Activated T-helper 1 cell treated with anti-CD3 and anti-CD28 coated beads, Interleukin-12 subunit alpha, Interleukin-12 subunit beta, Interleukin-2, Interleukin-4 antibody, amounts not matched to agents 30 ng/mL and 10 ng/mL and 1 ng/mL, durations not matched to agents 14 hours and 24 hours and 36 hours (primary cell): ENCODE measurements around the gene ZNF562. TPM values are rescaled to one million over a fixed set of nuclear protein-coding genes. Genes with fewer than 3 reads are reported as not detected.
"Not testable (repeated sequence)": the region's sequence is repeated elsewhere in the genome, so short reads cannot be mapped to it uniquely, and the experiment has no call there.

ENCODE experiments used
- DNase-seq: peaks from one replicate; pipeline ENCODE4 v3.0.0; 2021; ENCODE audit warnings: low spot score
- H3K27ac Mint-ChIP-seq: one replicate; pipeline ENCODE4 v1.8.0; 2021; ENCODE audit warnings: mild to moderate bottlenecking, mixed read lengths
- H3K27me3 Mint-ChIP-seq: one replicate; pipeline ENCODE4 v1.8.0; 2022; ENCODE audit warnings: mild to moderate bottlenecking, moderate library complexity, mixed read lengths; ENCODE audit not compliant: insufficient read depth
- H3K36me3 Mint-ChIP-seq: one replicate; pipeline ENCODE4 v1.8.0; 2021; ENCODE audit warnings: low read depth, mixed read lengths
- H3K4me1 Mint-ChIP-seq: one replicate; pipeline ENCODE4 v1.8.0; 2021; ENCODE audit warnings: low read depth, mixed read lengths
- H3K4me3 Mint-ChIP-seq: one replicate; pipeline ENCODE4 v1.8.0; 2021; ENCODE audit warnings: mild to moderate bottlenecking, moderate library complexity, mixed read lengths
- H3K9me3 Mint-ChIP-seq: one replicate; pipeline ENCODE4 v1.8.0; 2021; ENCODE audit warnings: mixed read lengths
- intact Hi-C: fragments of 100-400 bp; cut with micrococcal nuclease; formaldehyde crosslinking; loops from one replicate; pipeline ENCODE4 v1.15.1; 2024
- total RNA-seq: library from RNA; stranded (reverse); gene quantifications from 2 replicates; pipeline ENCODE4 v1.2.3, GENCODE V29; 2022

The ZNF562 gene
- 13.2 and 13.8 TPM in 2 replicates for total RNA-seq

DNA sequence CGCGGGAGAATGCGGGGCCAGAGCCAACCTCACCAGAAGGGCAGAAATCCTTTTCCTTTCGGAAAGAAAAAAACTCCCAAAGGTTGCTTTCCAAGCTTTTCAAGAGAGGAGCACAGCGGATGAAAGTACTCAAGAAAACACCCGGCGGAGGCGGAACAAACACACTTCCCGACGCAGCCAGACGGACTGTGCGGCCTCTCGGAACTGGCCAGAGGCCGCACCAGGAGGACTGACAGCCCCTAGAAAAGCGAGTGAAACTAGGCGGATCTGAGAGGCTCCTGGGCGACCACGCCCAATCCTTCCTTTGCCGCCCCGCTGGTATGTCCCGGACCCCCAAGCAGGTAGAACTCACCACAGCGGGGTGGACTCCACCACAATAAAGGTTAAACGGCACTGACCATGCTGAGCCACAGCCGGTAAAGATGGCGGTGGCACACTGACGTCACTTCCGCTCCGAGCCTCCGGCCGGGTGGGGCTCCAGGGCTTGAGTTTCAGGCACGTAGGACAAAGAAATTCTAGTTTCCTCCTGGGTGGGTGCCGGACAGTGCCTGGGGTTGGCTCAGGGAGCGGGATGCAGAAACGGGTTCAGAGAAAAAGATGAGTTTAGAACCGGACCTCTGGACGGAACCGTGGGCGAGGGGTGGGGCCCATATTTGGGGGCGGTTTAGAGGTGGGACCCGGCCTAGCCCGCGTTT, at the start of gene ZNF562:
Gene ZNF562, minus strand, starts transcription at position 438 of the 695 bp plus-strand sequence. CDS start 14,356 bp downstream, outside the sequence.
- Mint-ChIP-seq H3K27ac (peak within 1 kb of the TSS; percentile 95), H3K9me3 (peaks cover 54% of the 10 kb centered on the region), H3K36me3 (peaks cover 28% of the 10 kb centered on the region)

DNA sequence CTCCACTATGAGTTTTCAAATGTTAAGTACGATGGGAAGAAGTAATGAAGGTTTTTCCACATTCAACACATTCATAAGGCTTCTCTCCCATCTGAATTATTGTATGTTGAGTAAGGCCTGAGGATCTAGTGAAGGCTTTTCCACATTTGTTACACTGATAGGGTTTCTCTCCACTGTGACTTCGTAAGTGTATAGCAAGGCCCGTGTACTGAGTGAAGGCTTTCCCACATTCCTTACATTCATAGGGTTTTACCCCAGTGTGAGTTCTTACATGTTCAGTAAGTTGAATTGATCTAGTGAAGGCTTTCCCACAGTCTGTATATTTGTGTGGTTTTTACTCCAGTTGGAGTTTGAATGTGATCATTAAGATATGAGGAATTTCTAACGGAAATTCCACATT, 49.3 kb upstream of the ZNF562 start:
- intact Hi-C loops, result no loop called here
- H3K9me3 Mint-ChIP-seq, result peaks cover 54% of the 10 kb centered on the region
- no peak for DNase-seq

More for the DNA sequence above, at the start of gene ZNF562:
- Mint-ChIP-seq H3K4me3 (peak within 1 kb of the TSS; percentile 89), H3K27me3 (no peaks in the 10 kb centered on the region), H3K4me1 (peaks cover 21% of the 10 kb centered on the region)
- DNase-seq, result peak; percentile 63
- intact Hi-C loops, result loop anchor here (1.0 to 10.0 kb wide), 4 partner anchors 54 to 118 kb away; partner anchors contain the start of genes ZNF121, ZNF561 and ZNF846

DNA sequence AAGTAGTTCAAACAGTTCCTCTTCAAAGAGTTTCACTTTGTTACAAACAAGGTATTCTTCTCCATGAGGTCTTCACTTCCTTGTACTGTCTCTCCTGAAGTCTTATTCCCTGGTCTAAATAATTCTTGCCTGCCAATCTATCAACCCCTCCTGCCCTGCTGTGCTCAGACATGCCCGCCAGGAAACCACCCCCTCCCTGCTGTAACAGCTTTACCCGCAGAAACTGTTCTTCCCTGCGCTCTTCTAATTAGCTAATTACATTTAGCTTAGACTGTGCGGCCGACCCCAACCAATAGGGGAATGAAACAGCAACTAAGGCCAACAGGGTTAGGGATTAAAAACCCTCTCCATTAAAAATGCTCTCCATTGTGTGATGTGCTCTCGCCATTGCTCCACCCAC, 47.0 kb upstream of the ZNF562 start:
- Mint-ChIP-seq H3K4me3 (no peak overlapping the region), H3K36me3 (no peaks in the 10 kb centered on the region), H3K4me1 (no peaks in the 10 kb centered on the region), H3K27ac (no peak overlapping the region), H3K9me3 (peaks cover 47% of the 10 kb centered on the region), H3K27me3 (no peaks in the 10 kb centered on the region)
- intact Hi-C loops, result no loop called here
- no peak for DNase-seq

More for the DNA sequence above, 49.3 kb upstream of the ZNF562 start:
- no peak overlapping the region for H3K27ac Mint-ChIP-seq
- H3K4me1 Mint-ChIP-seq, result no peaks in the 10 kb centered on the region
- H3K27me3 Mint-ChIP-seq, result no peaks in the 10 kb centered on the region
- H3K36me3 Mint-ChIP-seq, result no peaks in the 10 kb centered on the region
- no peak overlapping the region for H3K4me3 Mint-ChIP-seq

DNA sequence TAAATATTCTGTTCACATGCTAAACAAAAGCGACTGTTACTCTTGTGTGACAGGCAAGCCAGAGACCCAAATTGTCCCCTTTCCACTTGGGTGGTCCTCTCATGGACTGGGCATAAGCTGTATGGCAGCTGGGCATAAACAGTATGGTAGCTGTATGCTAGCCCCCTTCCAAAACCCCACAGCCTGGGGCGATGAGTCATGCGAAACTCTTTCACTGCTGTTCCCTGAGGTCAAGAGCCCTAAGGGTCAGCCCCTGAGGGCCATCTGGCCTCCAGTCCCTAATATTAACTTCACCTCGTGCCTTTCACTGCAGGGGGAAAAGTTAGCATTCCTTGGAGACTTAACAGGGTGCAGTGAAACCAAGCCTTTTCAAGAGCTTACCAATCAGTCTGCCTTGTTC, 45.6 kb upstream of the ZNF562 start:
- intact Hi-C loops, result no loop called here
- H3K4me3 Mint-ChIP-seq, result no peak overlapping the region
- no peaks in the 10 kb centered on the region for H3K36me3 Mint-ChIP-seq
- H3K4me1 Mint-ChIP-seq, result no peaks in the 10 kb centered on the region
- no peak for DNase-seq
- no peaks in the 10 kb centered on the region for H3K27me3 Mint-ChIP-seq
- no peak overlapping the region for H3K27ac Mint-ChIP-seq
- H3K9me3 Mint-ChIP-seq, result peaks cover 39% of the 10 kb centered on the region

DNA sequence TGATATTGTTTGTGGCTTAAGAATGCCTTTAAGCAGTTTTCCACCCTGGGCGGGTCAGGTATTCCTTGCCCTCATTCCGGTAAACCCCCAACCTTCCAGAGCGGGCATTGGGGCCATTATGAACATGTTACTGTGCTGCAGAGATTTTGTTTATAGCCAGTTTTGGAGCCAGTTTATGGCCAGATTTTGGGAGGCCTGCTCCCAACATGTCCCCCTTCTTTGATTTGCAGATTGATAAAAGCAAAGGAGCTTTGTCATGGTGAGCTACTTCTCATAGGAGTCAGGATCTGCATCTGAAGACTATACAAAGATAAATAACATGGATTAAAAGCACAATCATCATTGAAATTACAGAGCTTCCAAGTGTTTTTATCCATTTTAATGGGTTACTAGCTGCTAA, 36.9 kb upstream of the ZNF562 start:
- Mint-ChIP-seq H3K4me3 (no peak overlapping the region), H3K36me3 (no peaks in the 10 kb centered on the region), H3K27ac (no peak overlapping the region), H3K9me3 (peaks cover 56% of the 10 kb centered on the region), H3K4me1 (no peaks in the 10 kb centered on the region), H3K27me3 (peaks cover 3% of the 10 kb centered on the region)
- intact Hi-C loops, result no loop called here
- no peak for DNase-seq

DNA sequence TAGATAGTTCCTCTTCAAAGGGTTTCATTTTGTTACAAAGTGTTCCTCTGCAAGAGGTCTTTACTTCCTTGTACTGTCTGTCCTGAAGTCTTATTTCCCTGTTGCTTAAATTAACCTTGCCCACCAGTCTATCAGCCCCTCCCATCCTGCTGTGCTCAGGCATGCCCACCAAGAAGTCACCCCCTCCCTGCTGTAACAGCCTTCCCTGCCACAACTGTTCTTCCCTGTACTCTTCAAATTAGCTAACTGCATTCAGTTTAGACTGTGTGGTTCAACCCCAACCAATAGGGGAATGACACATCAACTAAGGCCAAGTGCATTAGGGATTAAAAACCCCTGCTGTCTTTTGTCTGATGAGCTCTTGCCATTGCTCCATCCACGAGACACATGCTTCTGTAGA, 34.4 kb upstream of the ZNF562 start:
- Mint-ChIP-seq H3K4me1 (no peaks in the 10 kb centered on the region), H3K36me3 (no peaks in the 10 kb centered on the region), H3K27me3 (no peaks in the 10 kb centered on the region), H3K9me3 (peaks cover 61% of the 10 kb centered on the region), H3K4me3 (no peak overlapping the region), H3K27ac (no peak overlapping the region)
- DNase-seq, result no peak
- intact Hi-C loops, result no loop called here

DNA sequence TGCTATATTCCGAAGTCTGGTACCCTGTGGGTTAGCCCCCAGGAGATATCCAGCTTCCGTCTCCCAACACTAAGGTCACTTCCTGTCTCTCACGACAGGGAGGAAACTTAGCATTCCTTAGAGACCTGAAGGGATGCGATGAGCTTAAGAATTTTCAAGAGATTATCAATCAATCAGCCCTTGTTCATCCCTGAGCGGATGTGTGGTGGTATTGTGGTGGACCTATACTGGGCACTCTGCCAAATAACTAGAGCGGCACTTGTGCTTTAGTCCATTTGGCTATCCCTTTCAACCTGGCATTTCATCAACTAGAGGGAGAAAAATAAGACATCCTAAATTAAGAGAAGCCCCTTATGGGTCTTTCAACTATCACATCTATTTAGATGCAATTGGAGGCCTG, 30.9 kb upstream of the ZNF562 start:
- peaks cover 47% of the 10 kb centered on the region for H3K9me3 Mint-ChIP-seq
- H3K27ac Mint-ChIP-seq, result no peak overlapping the region
- no peak for DNase-seq

DNA sequence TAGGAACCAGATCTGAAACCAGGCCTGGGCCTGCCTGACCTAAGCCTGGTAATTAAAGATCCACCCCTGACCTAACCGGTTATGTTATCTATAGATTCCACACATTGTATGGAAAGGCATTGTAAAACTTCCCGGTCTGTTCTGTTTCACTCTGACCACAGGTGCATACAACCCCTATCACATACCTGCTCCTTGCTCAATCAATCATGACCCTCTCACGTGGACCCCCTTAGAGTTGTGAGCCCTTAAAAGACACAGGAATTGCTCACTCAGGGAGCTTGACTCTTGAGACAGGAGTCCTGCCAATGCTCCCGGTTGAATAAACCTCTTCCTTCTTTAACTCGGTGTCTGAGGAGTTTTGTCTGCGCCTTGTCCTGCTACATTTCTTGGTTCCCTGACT, 27.3 kb upstream of the ZNF562 start:
- no peak for DNase-seq
- Mint-ChIP-seq H3K36me3 (no peaks in the 10 kb centered on the region), H3K27me3 (no peaks in the 10 kb centered on the region), H3K9me3 (peaks cover 40% of the 10 kb centered on the region), H3K4me3 (no peak overlapping the region), H3K27ac (no peak overlapping the region), H3K4me1 (no peaks in the 10 kb centered on the region)
- intact Hi-C loops, result no loop called here

More for the DNA sequence above, 30.9 kb upstream of the ZNF562 start:
- Mint-ChIP-seq H3K36me3 (no peaks in the 10 kb centered on the region), H3K4me3 (no peak overlapping the region), H3K4me1 (no peaks in the 10 kb centered on the region), H3K27me3 (no peaks in the 10 kb centered on the region)
- intact Hi-C loops, result no loop called here

DNA sequence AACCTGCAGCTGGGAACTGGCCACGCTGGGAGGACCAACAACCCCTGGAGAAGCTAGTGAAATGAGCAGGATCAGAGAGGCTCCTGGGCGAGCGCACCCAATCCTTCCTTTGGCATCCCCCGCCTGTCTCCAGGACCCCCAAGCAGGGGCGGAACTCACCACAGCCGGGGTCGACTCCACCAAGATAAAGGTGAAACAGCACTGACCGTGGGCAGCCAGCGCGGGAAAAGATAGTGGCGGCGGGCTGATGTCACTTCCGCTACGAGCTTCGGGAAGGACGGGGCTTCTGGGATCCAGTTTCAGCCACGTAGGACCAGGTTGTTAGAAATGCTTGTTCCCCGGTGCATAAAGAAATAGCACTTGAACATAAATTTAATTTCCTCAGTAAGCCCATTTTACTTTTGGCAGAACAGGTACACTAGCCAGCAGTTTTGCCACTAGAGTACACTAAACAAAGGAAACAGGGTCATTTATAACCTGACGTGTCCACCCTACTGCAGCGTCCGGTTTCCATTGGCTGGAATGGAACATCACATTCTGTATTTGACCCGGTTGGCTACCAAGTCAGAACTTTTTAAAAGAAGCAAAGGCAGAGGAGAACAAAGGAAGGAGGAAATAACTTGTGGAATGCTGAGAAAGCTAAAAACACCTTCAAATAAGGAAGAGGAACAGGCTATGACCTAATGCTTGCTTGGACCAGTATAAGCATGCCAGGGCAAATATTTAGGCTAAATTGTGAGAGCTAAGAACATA, 25.5 kb upstream of the ZNF562 start:
- DNase-seq, result no peak
- Mint-ChIP-seq H3K27me3 (no peaks in the 10 kb centered on the region), H3K36me3 (no peaks in the 10 kb centered on the region), H3K4me1 (no peaks in the 10 kb centered on the region), H3K27ac (no peak overlapping the region), H3K4me3 (no peak overlapping the region), H3K9me3 (peaks cover 45% of the 10 kb centered on the region)
- intact Hi-C loops, result no loop called here

DNA sequence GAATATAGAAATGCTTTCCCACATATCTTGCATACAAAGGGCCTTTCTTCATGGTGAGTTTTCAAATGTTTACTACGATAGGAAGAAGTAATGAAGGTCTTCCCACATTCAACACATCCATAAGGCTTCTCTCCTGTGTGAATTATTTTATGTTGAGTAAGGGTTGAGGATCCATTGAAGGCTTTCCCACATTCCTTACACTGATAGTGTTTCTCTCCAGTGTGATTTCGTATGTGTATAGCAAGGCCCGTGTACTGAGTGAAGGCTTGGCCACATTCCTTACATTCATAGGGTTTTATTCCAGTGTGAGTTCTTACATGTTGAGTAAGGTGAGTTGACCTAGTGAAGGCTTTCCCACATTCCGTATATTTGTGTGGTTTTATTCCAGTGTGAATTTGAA, 15.4 kb upstream of the ZNF562 start:
- H3K4me1 Mint-ChIP-seq, intact Hi-C loops, H3K27me3 Mint-ChIP-seq, DNase-seq, H3K27ac Mint-ChIP-seq, H3K36me3 Mint-ChIP-seq, H3K4me3 Mint-ChIP-seq: not testable (repeated sequence)
- H3K9me3 Mint-ChIP-seq, result peaks cover 47% of the 10 kb centered on the region

DNA sequence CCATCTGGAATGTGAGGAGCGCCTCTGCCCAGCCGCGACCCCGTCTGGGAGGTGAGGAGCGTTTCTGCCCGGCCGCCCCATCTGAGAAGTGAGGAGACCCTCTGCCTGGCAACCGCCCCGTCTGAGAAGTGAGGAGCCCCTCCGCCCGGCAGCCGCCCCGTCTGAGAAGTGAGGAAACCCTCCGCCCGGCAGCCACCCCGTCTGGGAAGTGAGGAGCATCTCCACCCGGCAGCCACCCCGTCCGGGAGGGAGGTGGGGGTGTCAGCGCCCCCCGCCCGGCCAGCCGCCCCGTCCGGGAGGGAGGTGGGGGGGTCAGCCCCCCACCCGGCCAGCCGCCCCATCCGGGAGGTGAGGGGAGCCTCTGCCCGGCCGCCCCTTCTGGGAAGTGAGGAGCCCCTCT, 5.1 kb upstream of the ZNF562 start:
- H3K4me3 Mint-ChIP-seq, H3K27ac Mint-ChIP-seq, H3K36me3 Mint-ChIP-seq, H3K4me1 Mint-ChIP-seq, H3K27me3 Mint-ChIP-seq, DNase-seq: not testable (repeated sequence)
- intact Hi-C loops, result loop anchor here (10.0 kb wide), 1 partner anchor 95 kb away; the partner anchor contains the start of gene ZNF121
- H3K9me3 Mint-ChIP-seq, result peaks cover 32% of the 10 kb centered on the region

DNA sequence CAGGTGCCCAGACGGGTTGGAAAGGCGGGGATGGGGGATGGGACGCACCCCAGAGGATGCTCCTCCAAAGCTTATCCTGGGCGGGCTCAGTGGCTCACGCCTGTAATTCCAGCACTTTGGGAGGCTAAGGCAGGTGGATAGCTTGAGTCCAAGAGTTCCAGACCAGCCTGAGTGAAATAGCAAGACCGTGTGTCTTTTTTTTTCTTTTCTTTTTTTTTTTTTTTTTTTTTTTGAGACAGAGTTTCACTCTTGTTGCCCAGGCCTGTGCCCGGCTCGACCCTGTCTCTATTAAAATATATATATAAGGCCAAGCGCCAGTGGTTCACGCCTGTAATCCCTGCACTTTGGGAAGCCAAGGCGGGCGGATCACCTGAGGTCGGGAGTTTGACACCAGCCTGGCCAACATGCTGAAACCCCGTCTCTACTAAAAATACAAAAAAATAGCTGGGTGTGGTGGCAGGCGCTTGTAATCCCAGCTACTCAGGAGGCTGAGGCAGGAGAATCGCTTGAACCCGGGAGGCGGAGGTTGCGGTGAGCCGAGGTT, 530 bp upstream of the ZNF562 start:
- not testable (repeated sequence) for H3K27me3 Mint-ChIP-seq, DNase-seq
- H3K4me3 Mint-ChIP-seq, result peak overlapping the region; percentile 89
- H3K36me3 Mint-ChIP-seq, result peaks cover 24% of the 10 kb centered on the region
- H3K27ac Mint-ChIP-seq, result peak overlapping the region; percentile 95
- H3K9me3 Mint-ChIP-seq, result peaks cover 49% of the 10 kb centered on the region
- intact Hi-C loops, result loop anchor here (1.0 to 10.0 kb wide), 4 partner anchors 55 to 117 kb away; partner anchors contain the start of genes ZNF121, ZNF561 and ZNF846
- H3K4me1 Mint-ChIP-seq, result peaks cover 18% of the 10 kb centered on the region
